ENCODE results near the gene ZNF423.

Gene ZNF423

GRCh38 chr16:49439676-49440075 is 416.2 kb downstream of the ZNF423 start:
- TF ChIP-seq CTCF (IDR thresholded peaks at IDR 0.05): no peak
- Histone ChIP-seq H3K9me3 (no peaks in the 10 kb centered on the region), H3K27me3 (peaks cover 0 to 19% of the 10 kb centered on the region in 2 donors), H3K4me3 (no peak overlapping the region), H3K27ac (no peak overlapping the region), H3K36me3 (no peaks in the 10 kb centered on the region), H3K4me1 (peaks cover 0 to 4% (median 2%) of the 10 kb centered on the region in 4 donors)
- intact Hi-C loops (cut with DNase I; ENCODE audit: low total_unique reads): no loop called here
- peak in 1 of 2 donors; percentile 51 for DNase-seq

- no peak for TF ChIP-seq CTCF (IDR thresholded peaks at IDR 0.05)
- Histone ChIP-seq H3K36me3 (no peaks in the 10 kb centered on the region), H3K4me3 (no peak overlapping the region), H3K27ac (no peak overlapping the region), H3K9me3 (no peaks in the 10 kb centered on the region), H3K4me1 (peaks cover 0 to 4% (median 2%) of the 10 kb centered on the region in 4 donors), H3K27me3 (peaks cover 0 to 19% of the 10 kb centered on the region in 2 donors)
- peak in 1 of 2 donors; percentile 13 for DNase-seq
- intact Hi-C loops (cut with DNase I; ENCODE audit: low total_unique reads): no loop called here
Observed at GRCh38 chr16:49439050-49439449, 416.9 kb downstream of the ZNF423 start.

All from tibial artery (tissue), 4 donors.